Endothelial cell of umbilical vein (primary cell): ENCODE measurements around the gene PDCL2.
"Not testable (repeated sequence)": the region's sequence is repeated elsewhere in the genome, so short reads cannot be mapped to it uniquely, and the experiment has no call there.

Experiments
- EZH2 ChIP-seq: IDR thresholded peaks from 2 replicates; pipeline ENCODE4 v1.6.1; 2012; ENCODE audit warnings: borderline replicate concordance, low read depth, mild to moderate bottlenecking, moderate library complexity, low read length, inconsistent platforms; ENCODE audit not compliant: severe bottlenecking
- POLR2A ChIP-seq: IDR thresholded peaks from 2 replicates; pipeline ENCODE4 v1.6.1; 2012; ENCODE audit warnings: low read depth, mild to moderate bottlenecking, control low read depth, low read length
- TF ChIP-seq, protein P1 (sequence below), 2 donors: IDR thresholded peaks; 1 replicate in 1 of 2; 2 replicates in 1 of 2; pipeline ENCODE4 v1.5.1; 2011; ENCODE audit warnings: low read length in 2 of 2, mild to moderate bottlenecking in 2 of 2, moderate library complexity in 2 of 2, control low read depth in 1 of 2, inconsistent platforms in 1 of 2, low read depth in 1 of 2; ENCODE audit not compliant: insufficient read depth in 1 of 2; ENCODE audit errors: extremely low read depth in 1 of 2

DNA sequence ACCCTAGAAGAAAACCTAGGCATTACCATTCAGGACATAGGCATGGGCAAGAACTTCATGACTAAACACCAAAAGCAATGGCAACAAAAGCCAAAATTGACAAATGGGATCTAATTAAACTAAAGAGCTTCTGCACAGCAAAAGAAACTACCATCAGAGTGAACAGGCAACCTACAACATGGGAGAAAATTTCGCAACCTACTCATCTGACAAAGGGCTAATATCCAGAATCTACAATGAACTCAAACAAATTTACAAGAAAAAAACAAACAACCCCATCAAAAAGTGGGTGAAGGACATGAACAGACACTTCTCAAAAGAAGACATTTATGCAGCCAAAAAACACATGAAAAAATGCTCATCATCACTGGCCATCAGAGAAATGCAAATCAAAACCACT lies 32.0 kb upstream of the PDCL2 start:
- TF ChIP-seq, protein P1, sequence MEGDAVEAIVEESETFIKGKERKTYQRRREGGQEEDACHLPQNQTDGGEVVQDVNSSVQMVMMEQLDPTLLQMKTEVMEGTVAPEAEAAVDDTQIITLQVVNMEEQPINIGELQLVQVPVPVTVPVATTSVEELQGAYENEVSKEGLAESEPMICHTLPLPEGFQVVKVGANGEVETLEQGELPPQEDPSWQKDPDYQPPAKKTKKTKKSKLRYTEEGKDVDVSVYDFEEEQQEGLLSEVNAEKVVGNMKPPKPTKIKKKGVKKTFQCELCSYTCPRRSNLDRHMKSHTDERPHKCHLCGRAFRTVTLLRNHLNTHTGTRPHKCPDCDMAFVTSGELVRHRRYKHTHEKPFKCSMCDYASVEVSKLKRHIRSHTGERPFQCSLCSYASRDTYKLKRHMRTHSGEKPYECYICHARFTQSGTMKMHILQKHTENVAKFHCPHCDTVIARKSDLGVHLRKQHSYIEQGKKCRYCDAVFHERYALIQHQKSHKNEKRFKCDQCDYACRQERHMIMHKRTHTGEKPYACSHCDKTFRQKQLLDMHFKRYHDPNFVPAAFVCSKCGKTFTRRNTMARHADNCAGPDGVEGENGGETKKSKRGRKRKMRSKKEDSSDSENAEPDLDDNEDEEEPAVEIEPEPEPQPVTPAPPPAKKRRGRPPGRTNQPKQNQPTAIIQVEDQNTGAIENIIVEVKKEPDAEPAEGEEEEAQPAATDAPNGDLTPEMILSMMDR (IDR thresholded peaks at IDR 0.05; ENCODE audit: extremely low read depth in 1 of 2, insufficient read depth in 1 of 2, low read depth in 1 of 2, low read length in 2 of 2) = not testable (repeated sequence)
- not testable (repeated sequence) for TF ChIP-seq EZH2, POLR2A
